GM10266 (cell line): ENCODE data around the gene ERICH6.

ENCODE experiments used
- DNase-seq: peaks from one replicate; pipeline ENCODE4 v3.0.0; 2012; ENCODE audit errors: extremely low spot score
- TF ChIP-seq, protein P1 (sequence below): IDR thresholded peaks from 2 replicates; pipeline ENCODE4 v1.5.1; 2012; ENCODE audit warnings: mild to moderate bottlenecking, low read depth; ENCODE audit not compliant: control insufficient read depth, insufficient read depth; ENCODE audit errors: missing control alignments

Gene ERICH6

GRCh38 chr3:150725548-150725947, 21.8 kb upstream of the ERICH6 start:
- DNase-seq = no peak
- TF ChIP-seq, protein P1, sequence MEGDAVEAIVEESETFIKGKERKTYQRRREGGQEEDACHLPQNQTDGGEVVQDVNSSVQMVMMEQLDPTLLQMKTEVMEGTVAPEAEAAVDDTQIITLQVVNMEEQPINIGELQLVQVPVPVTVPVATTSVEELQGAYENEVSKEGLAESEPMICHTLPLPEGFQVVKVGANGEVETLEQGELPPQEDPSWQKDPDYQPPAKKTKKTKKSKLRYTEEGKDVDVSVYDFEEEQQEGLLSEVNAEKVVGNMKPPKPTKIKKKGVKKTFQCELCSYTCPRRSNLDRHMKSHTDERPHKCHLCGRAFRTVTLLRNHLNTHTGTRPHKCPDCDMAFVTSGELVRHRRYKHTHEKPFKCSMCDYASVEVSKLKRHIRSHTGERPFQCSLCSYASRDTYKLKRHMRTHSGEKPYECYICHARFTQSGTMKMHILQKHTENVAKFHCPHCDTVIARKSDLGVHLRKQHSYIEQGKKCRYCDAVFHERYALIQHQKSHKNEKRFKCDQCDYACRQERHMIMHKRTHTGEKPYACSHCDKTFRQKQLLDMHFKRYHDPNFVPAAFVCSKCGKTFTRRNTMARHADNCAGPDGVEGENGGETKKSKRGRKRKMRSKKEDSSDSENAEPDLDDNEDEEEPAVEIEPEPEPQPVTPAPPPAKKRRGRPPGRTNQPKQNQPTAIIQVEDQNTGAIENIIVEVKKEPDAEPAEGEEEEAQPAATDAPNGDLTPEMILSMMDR = no peak

DNA sequence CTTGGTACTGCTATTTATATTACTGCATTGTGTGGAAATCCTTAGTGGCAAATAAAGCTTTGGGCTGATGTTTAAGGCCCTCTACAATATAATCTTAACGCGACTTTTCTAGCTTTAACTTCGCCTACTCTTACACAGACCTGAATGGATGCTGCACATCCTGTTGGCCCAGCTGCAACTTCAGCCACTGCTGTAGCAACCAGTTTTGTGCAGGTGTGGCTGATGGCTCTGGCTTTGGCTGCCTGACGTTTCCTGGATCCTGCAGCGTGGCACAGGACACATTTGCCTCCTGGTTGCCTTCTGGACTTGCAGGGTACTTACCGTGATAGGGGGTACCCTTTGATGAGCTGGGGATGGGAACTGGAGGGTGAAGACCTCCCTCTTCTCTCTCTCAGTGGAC, 20.2 kb upstream of the ERICH6 start:
- TF ChIP-seq, protein P1 = no peak
- DNase-seq = no peak

- DNase-seq = no peak
- TF ChIP-seq, protein P1 = no peak
Measured at GRCh38 chr3:150722267-150722666, 18.5 kb upstream of the ERICH6 start.

GRCh38 chr3:150721285-150722130, 17.8 kb upstream of the ERICH6 start:
- peak; percentile 60 for DNase-seq
- TF ChIP-seq, protein P1 = peak; percentile 82

GRCh38 chr3:150720444-150720843, 16.7 kb upstream of the ERICH6 start:
- TF ChIP-seq, protein P1 = no peak
- no peak for DNase-seq

GRCh38 chr3:150710097-150710496, 6.4 kb upstream of the ERICH6 start:
- DNase-seq = no peak
- TF ChIP-seq, protein P1 = no peak

GRCh38 chr3:150703299-150703755, 393 bp downstream of the ERICH6 start:
- DNase-seq = peak; percentile 20
- TF ChIP-seq, protein P1 = no peak
